ENCODE measurements around the gene OTOS. TPM values are rescaled to one million over a fixed set of nuclear protein-coding genes. Genes with fewer than 3 reads are reported as not detected.

OTOS gene
- total RNA-seq, 1 experiment from 2014 or later: not detected

- no peak for TF ChIP-seq CTCF (IDR thresholded peaks at IDR 0.05; ENCODE audit: unreplicated experiment)
- Mint-ChIP-seq H3K36me3 (ENCODE audit: insufficient read depth, unreplicated experiment) (no peaks in the 10 kb centered on the region), H3K9me3 (ENCODE audit: low read depth, unreplicated experiment) (no peaks in the 10 kb centered on the region), H3K4me1 (ENCODE audit: low read depth, unreplicated experiment) (no peaks in the 10 kb centered on the region), H3K4me3 (ENCODE audit: low read depth, unreplicated experiment) (no peak overlapping the region), H3K27me3 (ENCODE audit: unreplicated experiment) (peaks cover 77% of the 10 kb centered on the region), H3K27ac (ENCODE audit: unreplicated experiment) (no peak overlapping the region)
- BruUV-seq (replicated peaks): no TSS peak
- CTCF ChIA-PET: no interaction called here
- intact Hi-C loops (cut with micrococcal nuclease; ENCODE audit: unreplicated experiment): no loop called here
- DNase-seq: no peak
Observed at GRCh38 chr2:240182001-240182400, 41.5 kb upstream of the OTOS start.

GRCh38 chr2:240179941-240180666 is 39.6 kb upstream of the OTOS start:
- no peak for DNase-seq
- H3K4me3 Mint-ChIP-seq (ENCODE audit: low read depth, unreplicated experiment): no peak overlapping the region
- no peaks in the 10 kb centered on the region for H3K4me1 Mint-ChIP-seq (ENCODE audit: low read depth, unreplicated experiment)
- intact Hi-C loops (cut with micrococcal nuclease; ENCODE audit: unreplicated experiment): no loop called here
- no TSS peak for BruUV-seq (replicated peaks)
- H3K36me3 Mint-ChIP-seq (ENCODE audit: insufficient read depth, unreplicated experiment): no peaks in the 10 kb centered on the region
- no peak for TF ChIP-seq CTCF (IDR thresholded peaks at IDR 0.05; ENCODE audit: unreplicated experiment)
- H3K27me3 Mint-ChIP-seq (ENCODE audit: unreplicated experiment): peaks cover 96% of the 10 kb centered on the region
- H3K27ac Mint-ChIP-seq (ENCODE audit: unreplicated experiment): no peak overlapping the region
- no peaks in the 10 kb centered on the region for H3K9me3 Mint-ChIP-seq (ENCODE audit: low read depth, unreplicated experiment)
- CTCF ChIA-PET: no interaction called here

GRCh38 chr2:240179186-240179815 is 38.8 kb upstream of the OTOS start:
- TF ChIP-seq CTCF (IDR thresholded peaks at IDR 0.05; ENCODE audit: unreplicated experiment): no peak
- H3K4me1 Mint-ChIP-seq (ENCODE audit: low read depth, unreplicated experiment): no peaks in the 10 kb centered on the region
- CTCF ChIA-PET: no interaction called here
- no peak overlapping the region for H3K27ac Mint-ChIP-seq (ENCODE audit: unreplicated experiment)
- intact Hi-C loops (cut with micrococcal nuclease; ENCODE audit: unreplicated experiment): no loop called here
- H3K9me3 Mint-ChIP-seq (ENCODE audit: low read depth, unreplicated experiment): no peaks in the 10 kb centered on the region
- no peak overlapping the region for H3K4me3 Mint-ChIP-seq (ENCODE audit: low read depth, unreplicated experiment)
- DNase-seq: no peak
- no peaks in the 10 kb centered on the region for H3K36me3 Mint-ChIP-seq (ENCODE audit: insufficient read depth, unreplicated experiment)
- H3K27me3 Mint-ChIP-seq (ENCODE audit: unreplicated experiment): peaks cover 100% of the 10 kb centered on the region
- BruUV-seq (replicated peaks): no TSS peak

GRCh38 chr2:240178564-240178963 is 38.1 kb upstream of the OTOS start:
- Mint-ChIP-seq H3K27me3 (ENCODE audit: unreplicated experiment) (peaks cover 100% of the 10 kb centered on the region), H3K27ac (ENCODE audit: unreplicated experiment) (no peak overlapping the region), H3K9me3 (ENCODE audit: low read depth, unreplicated experiment) (no peaks in the 10 kb centered on the region), H3K36me3 (ENCODE audit: insufficient read depth, unreplicated experiment) (no peaks in the 10 kb centered on the region), H3K4me1 (ENCODE audit: low read depth, unreplicated experiment) (no peaks in the 10 kb centered on the region), H3K4me3 (ENCODE audit: low read depth, unreplicated experiment) (no peak overlapping the region)
- BruUV-seq (replicated peaks): no TSS peak
- CTCF ChIA-PET: no interaction called here
- DNase-seq: no peak
- TF ChIP-seq CTCF (IDR thresholded peaks at IDR 0.05; ENCODE audit: unreplicated experiment): no peak
- intact Hi-C loops (cut with micrococcal nuclease; ENCODE audit: unreplicated experiment): no loop called here

Measured in Calu3 (cell line).